K562 (cell line): ENCODE measurements around the gene EVI5. TPM values are rescaled to one million over a fixed set of nuclear protein-coding genes. Genes with fewer than 3 reads are reported as not detected.

Source experiments
- ATAC-seq: fragments of 200-7000 bp; cut with Tn5 transposase; 3 replicates; pipeline ENCODE4 v1.9.1; 2020; ENCODE audit warnings: moderate library complexity
- BruUV-seq: library from RNA; stranded (reverse); fragments of 400-500 nt; replicated peaks from 2 replicates; lab custom pipeline; 2021; lab: Mats Ljungman, UMichigan
- CTCF ChIA-PET: fragments of 300-600 bp; formaldehyde crosslinking; extraction: SDS; loops from one replicate; lab custom pipeline; 2021; ENCODE audit warnings: low intra/inter-chr PET ratio; lab: Yijun Ruan, JAX
- POLR2A ChIA-PET: fragments of 300-600, 350-650 bp; sonication (Branson Sonifier 250); formaldehyde crosslinking; extraction: SDS; loops from one replicate; lab custom pipeline; 2021; ENCODE audit warnings: antibody characterized with exemption, inconsistent platforms; lab: Yijun Ruan, JAX
- DNase-seq, 4 experiments: peaks; one replicate each; pipeline versions ENCODE4 v3.0.0 to v3.0.0-alpha.2; 2011 to 2018; ENCODE audit warnings: low spot score in 3 of 4, mixed read lengths in 3 of 4; ENCODE audit errors: extremely low read depth in 1 of 4
- FAIRE-seq: peaks from 2 replicates; lab custom pipeline; 2011; peaks lifted over from hg19 to GRCh38; lab: Jason Lieb, UNC
- H2AFZ ChIP-seq: 2 replicates; pipeline ENCODE4 v1.6.0; 2011; ENCODE audit warnings: low read depth, low read length, control low read depth, inconsistent platforms
- H3K27ac ChIP-seq: fragments of 200-600 bp; 3 replicates; pipeline ENCODE4 v1.8.0; 2011; ENCODE audit warnings: low read depth, mild to moderate bottlenecking, control low read depth, inconsistent platforms, low read length, moderate library complexity, mixed read lengths; ENCODE audit errors: extremely low read depth
- H3K27me3 ChIP-seq, 2 experiments: fragments of 300-600 bp in 1 of 2; 2 replicates in 1 of 2; 3 replicates in 1 of 2; pipeline versions ENCODE4 v1.6.0 to v1.8.0; 2011; ENCODE audit warnings: inconsistent platforms in 2 of 2, low read length in 2 of 2, mild to moderate bottlenecking in 1 of 2, mixed read lengths in 1 of 2, moderate library complexity in 1 of 2; ENCODE audit not compliant: control insufficient read depth in 2 of 2, insufficient read depth in 2 of 2
- H3K36me3 ChIP-seq: fragments of 300-600 bp; 3 replicates; pipeline ENCODE4 v1.8.0; 2011; ENCODE audit warnings: mild to moderate bottlenecking, low read length, inconsistent platforms; ENCODE audit not compliant: control insufficient read depth, insufficient read depth
- H3K4me1 ChIP-seq, 2 experiments: fragments of 200-600 bp in 1 of 2; replicated peaks in 1 of 2; 2 replicates in 1 of 2; 3 replicates in 1 of 2; pipeline versions ENCODE4 v1.5.1 to v1.8.0; 2011; ENCODE audit warnings: inconsistent platforms in 2 of 2, low read length in 2 of 2, mild to moderate bottlenecking in 1 of 2, mixed read lengths in 1 of 2, moderate library complexity in 1 of 2; ENCODE audit not compliant: control insufficient read depth in 2 of 2, insufficient read depth in 2 of 2
- H3K4me2 ChIP-seq: 2 replicates; pipeline ENCODE4 v1.6.1; 2011; ENCODE audit warnings: low read length, control low read depth, inconsistent platforms, mixed read lengths; ENCODE audit not compliant: insufficient read depth
- H3K4me3 ChIP-seq: fragments of 200-600 bp; sonication (generic), shearing (Covaris generic); 2 replicates; pipeline ENCODE4 v1.5.1; 2016; ENCODE audit warnings: control low read depth, inconsistent platforms
- H3K79me2 ChIP-seq: fragments of 200-600 bp; 3 replicates; pipeline ENCODE4 v1.8.0; 2011; ENCODE audit warnings: low read length, inconsistent platforms; ENCODE audit not compliant: control insufficient read depth, insufficient read depth
- H3K9ac ChIP-seq, 2 experiments: 2 replicates each; pipeline versions ENCODE4 v1.6.0 to v1.6.1; 2011; ENCODE audit warnings: low read depth in 2 of 2, low read length in 2 of 2, control low read depth in 1 of 2, inconsistent platforms in 1 of 2, mild to moderate bottlenecking in 1 of 2, mixed read lengths in 1 of 2; ENCODE audit not compliant: insufficient read depth in 1 of 2
- H3K9me1 ChIP-seq: one replicate; pipeline ENCODE4 v1.6.0; 2011; ENCODE audit warnings: inconsistent platforms, mild to moderate bottlenecking, low read length, moderate library complexity; ENCODE audit not compliant: control insufficient read depth, insufficient read depth
- H3K9me3 ChIP-seq: replicated peaks from 2 replicates; pipeline ENCODE4 v1.5.1; 2011; ENCODE audit warnings: low read depth, low read length, inconsistent platforms; ENCODE audit not compliant: control insufficient read depth, insufficient read depth
- H4K20me1 ChIP-seq: replicated peaks from 2 replicates; pipeline ENCODE4 v1.6.1; 2011; ENCODE audit warnings: low read length, inconsistent platforms, mixed read lengths; ENCODE audit not compliant: control insufficient read depth, insufficient read depth
- FOXA3 ChIP-seq, 2 experiments: fragments of 450-650 bp in 1 of 2; sonication (generic) in 1 of 2; formaldehyde crosslinking; IDR thresholded peaks in 1 of 2; conservative IDR thresholded peaks in 1 of 2; 2 replicates each; pipeline versions ENCODE4 v1.4.0 to v1.8.0; 2020 to 2022; ENCODE audit warnings: mild to moderate bottlenecking in 2 of 2, missing genetic modification reagents in 1 of 2
- POU5F1 ChIP-seq: fragments of 150-350 bp; IDR thresholded peaks from 2 replicates; pipeline ENCODE4 v1.6.1; 2014; ENCODE audit warnings: borderline replicate concordance, low read length, low read depth, mild to moderate bottlenecking; ENCODE audit not compliant: partially characterized antibody
- SAFB ChIP-seq: fragments of 200-400 bp; formaldehyde crosslinking; IDR thresholded peaks from 2 replicates; pipeline ENCODE4 v1.6.1; 2017; ENCODE audit warnings: low read depth, low read length, borderline replicate concordance
- SIRT6 ChIP-seq: IDR thresholded peaks from one replicate; pipeline ENCODE4 v1.6.1; 2012; ENCODE audit warnings: low read depth, mild to moderate bottlenecking, control low read depth, inconsistent platforms, low read length, moderate library complexity
- SMAD4 ChIP-seq: fragments of 250-450 bp; sonication (Bioruptor Pico); conservative IDR thresholded peaks from 2 replicates; pipeline ENCODE4 v1.8.0; 2021; ENCODE audit warnings: inconsistent platforms, mild to moderate bottlenecking, moderate library complexity
- SRF ChIP-seq, 2 experiments: fragments of 250-450, 450-650 bp in 1 of 2; sonication (Bioruptor Pico) in 1 of 2; sonication (generic) in 1 of 2; formaldehyde crosslinking; IDR thresholded peaks; 2 replicates each; pipeline versions ENCODE4 v1.5.0 to v1.5.1; 2020 to 2022; ENCODE audit warnings: mild to moderate bottlenecking in 1 of 2, missing genetic modification reagents in 1 of 2
- ZNF318 ChIP-seq, 2 experiments: fragments of 450-650 bp; IDR thresholded peaks; 2 replicates each; pipeline ENCODE4 v1.6.1; 2016; ENCODE audit warnings: mild to moderate bottlenecking in 2 of 2, borderline replicate concordance in 1 of 2, low read depth in 1 of 2, moderate library complexity in 1 of 2
- ZNF766 ChIP-seq: fragments of 200-800 bp; sonication (Bioruptor generic); conservative IDR thresholded peaks from 2 replicates; pipeline ENCODE4 v1.6.1; 2016; ENCODE audit warnings: missing genetic modification characterization, missing compliant biosample characterization
- WGBS: fragments of 100-300 bp; shearing (Covaris generic); methylation state at CpG from one replicate; pipeline ENCODE4 v1.1.6; 2016; ENCODE audit warnings: low coverage, mixed read lengths; ENCODE audit not compliant: insufficient coverage; ENCODE audit errors: missing lambda C conversion rate; 5-methylcytosine and 5-hydroxymethylcytosine counted together
- in situ Hi-C: fragments of 300-500 bp; cut with MboI; formaldehyde crosslinking; loops from 4 replicates; pipeline ENCODE4 v1.15.0; 2018; ENCODE audit warnings: inconsistent platforms, mixed read lengths
- intact Hi-C: fragments of 100-400 bp; cut with micrococcal nuclease; formaldehyde crosslinking; loops from 2 replicates; pipeline ENCODE4 v1.14.2; 2022
- polyA plus RNA-seq, 8 experiments: library from polyadenylated mRNA; depleted of rRNA in 4 of 8; stranded (reverse) in 5 of 8; unstranded in 3 of 8; fragments of >200 nt; fragmentation: Nextera tagmentation in 2 of 8; fragmentation: Illumina TruSeq in 1 of 8; extraction: Ambion mirVana in 2 of 8; extraction: Trizol in 1 of 8; gene quantifications; 2 replicates each; pipeline versions ENCODE4 v1.2.1 to v1.2.3, GENCODE V29; 2011 to 2014; ENCODE audit warnings: inconsistent platforms in 1 of 8, missing spikeins in 1 of 8
- total RNA-seq, 7 experiments: library from RNA; depleted of rRNA in 6 of 7; stranded (reverse); fragments of >200 nt in 6 of 7; fragmentation: Illumina TruSeq in 2 of 7; extraction: Trizol in 2 of 7; gene quantifications; 2 replicates each; pipeline versions ENCODE4 v1.2.1 to v1.2.3, GENCODE V29; 2011 to 2021; ENCODE audit warnings: low replicate concordance in 1 of 7
- TF ChIP-seq, protein P1 (sequence below): sonication (generic); formaldehyde crosslinking; IDR thresholded peaks from 2 replicates; pipeline ENCODE4 v1.5.0; 2020; ENCODE audit warnings: missing genetic modification reagents
- TF ChIP-seq, protein P2 (sequence below): sonication (generic); formaldehyde crosslinking; IDR thresholded peaks from 2 replicates; pipeline ENCODE4 v1.4.0; 2020; ENCODE audit warnings: mild to moderate bottlenecking, missing genetic modification reagents

The EVI5 gene
- total and polyA plus RNA-seq, 9 of the 15 experiments (the other 6 are each of a cell fraction or from before 2014, with no cell fraction given), result 1.7 to 50.1 (median 13.7) TPM

GRCh38 chr1:92679980-92680379, 104.9 kb downstream of the EVI5 start:
- no peaks in the 10 kb centered on the region for H3K9me1 ChIP-seq
- WGBS, result 89% methylated on average over 4 of the region's 4 CpGs
- BruUV-seq, result no TSS peak
- H3K9me3 ChIP-seq, result no peaks in the 10 kb centered on the region
- H3K36me3 ChIP-seq, result peaks cover 5% of the 10 kb centered on the region; the same call in 1 of the 3 replicates
- H3K4me1 ChIP-seq, result no peaks in the 10 kb centered on the region
- POLR2A ChIA-PET, result interaction anchor here (0.7 kb wide), 1 partner anchor 13 kb away, joined by 3 read pairs; no protein-coding TSS in a partner anchor
- intact Hi-C loops, result no loop called here
- H3K27me3 ChIP-seq, result no peaks in the 10 kb centered on the region
- in situ Hi-C loops, result no loop called here
- FAIRE-seq (no peak), ATAC-seq (no peak), DNase-seq (no peak)
- H3K27ac ChIP-seq, result no peak overlapping the region
- H3K4me2 ChIP-seq, result no peak overlapping the region
- H3K4me3 ChIP-seq, result no peak overlapping the region
- H3K9ac ChIP-seq, result no peak overlapping the region
- CTCF ChIA-PET, result no interaction called here
- no peaks in the 10 kb centered on the region for H3K79me2 ChIP-seq
- no peaks in the 10 kb centered on the region for H4K20me1 ChIP-seq
- H2AFZ ChIP-seq, result no peak overlapping the region
- no peak for TF ChIP-seq SRF (CRISPR knock-in tag; IDR thresholded peaks at IDR 0.05)
- TF ChIP-seq, protein P1, sequence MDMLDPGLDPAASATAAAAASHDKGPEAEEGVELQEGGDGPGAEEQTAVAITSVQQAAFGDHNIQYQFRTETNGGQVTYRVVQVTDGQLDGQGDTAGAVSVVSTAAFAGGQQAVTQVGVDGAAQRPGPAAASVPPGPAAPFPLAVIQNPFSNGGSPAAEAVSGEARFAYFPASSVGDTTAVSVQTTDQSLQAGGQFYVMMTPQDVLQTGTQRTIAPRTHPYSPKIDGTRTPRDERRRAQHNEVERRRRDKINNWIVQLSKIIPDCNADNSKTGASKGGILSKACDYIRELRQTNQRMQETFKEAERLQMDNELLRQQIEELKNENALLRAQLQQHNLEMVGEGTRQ (CRISPR knock-in tag), result no peak
- TF ChIP-seq, protein P2, sequence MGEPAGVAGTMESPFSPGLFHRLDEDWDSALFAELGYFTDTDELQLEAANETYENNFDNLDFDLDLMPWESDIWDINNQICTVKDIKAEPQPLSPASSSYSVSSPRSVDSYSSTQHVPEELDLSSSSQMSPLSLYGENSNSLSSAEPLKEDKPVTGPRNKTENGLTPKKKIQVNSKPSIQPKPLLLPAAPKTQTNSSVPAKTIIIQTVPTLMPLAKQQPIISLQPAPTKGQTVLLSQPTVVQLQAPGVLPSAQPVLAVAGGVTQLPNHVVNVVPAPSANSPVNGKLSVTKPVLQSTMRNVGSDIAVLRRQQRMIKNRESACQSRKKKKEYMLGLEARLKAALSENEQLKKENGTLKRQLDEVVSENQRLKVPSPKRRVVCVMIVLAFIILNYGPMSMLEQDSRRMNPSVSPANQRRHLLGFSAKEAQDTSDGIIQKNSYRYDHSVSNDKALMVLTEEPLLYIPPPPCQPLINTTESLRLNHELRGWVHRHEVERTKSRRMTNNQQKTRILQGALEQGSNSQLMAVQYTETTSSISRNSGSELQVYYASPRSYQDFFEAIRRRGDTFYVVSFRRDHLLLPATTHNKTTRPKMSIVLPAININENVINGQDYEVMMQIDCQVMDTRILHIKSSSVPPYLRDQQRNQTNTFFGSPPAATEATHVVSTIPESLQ (CRISPR knock-in tag), result no peak
- TF ChIP-seq POU5F1, result no peak
- TF ChIP-seq ZNF766, result no peak
- no peak for TF ChIP-seq SIRT6
- no peak for TF ChIP-seq FOXA3 (CRISPR knock-in tag; conservative IDR thresholded peaks at IDR 0.05 in 1 of 2, IDR thresholded peaks at IDR 0.05 in 1 of 2)
- no peak for TF ChIP-seq SMAD4
- no peak for TF ChIP-seq SAFB
- no peak for TF ChIP-seq ZNF318 (IDR thresholded peaks at IDR 0.05; ENCODE audit: borderline replicate concordance in 1 of 2, low read depth in 1 of 2)
